Measurements from ENCODE around the gene PLOD3.

GRCh38 chr7:101216001-101216859 lies 1.2 kb downstream of the PLOD3 start:
- TF ChIP-seq CTCF (IDR thresholded peaks at IDR 0.05) (no peak), POLR2A (IDR thresholded peaks at IDR 0.05) (no peak), EP300 (IDR thresholded peaks at IDR 0.05) (no peak)
